ENCODE data around the gene SLC7A5.

SLC7A5 gene

GRCh38 chr16:87836346-87836843 is 32.9 kb downstream of the SLC7A5 start:
- Histone ChIP-seq H4K20me1 (ENCODE audit: insufficient read depth) (peaks cover 4% of the 10 kb centered on the region; the same call in 1 of the 2 replicates), H3K9ac (no peak overlapping the region), H3K4me1 (ENCODE audit: low read depth, poor library complexity, severe bottlenecking) (no peaks in the 10 kb centered on the region), H3K79me2 (ENCODE audit: insufficient read depth, low read depth) (peaks cover 5% of the 10 kb centered on the region; the same call in 1 of the 2 replicates), H3K27me3 (ENCODE audit: insufficient read depth, low read depth) (no peaks in the 10 kb centered on the region), H3K27ac (no peak overlapping the region), H3K36me3 (ENCODE audit: insufficient read depth) (peaks cover 12% of the 10 kb centered on the region; the same call in 1 of the 2 replicates), H3K4me2 (no peak overlapping the region), H2AFZ (ENCODE audit: low read depth) (no peak overlapping the region), H3K4me3 (IDR thresholded peaks at IDR 0.05; ENCODE audit: insufficient read depth, low read depth, low read length) (no peak overlapping the region)
- no peak for TF ChIP-seq CTCF (conservative IDR thresholded peaks at IDR 0.05; ENCODE audit: low read depth, low read length)

DNA sequence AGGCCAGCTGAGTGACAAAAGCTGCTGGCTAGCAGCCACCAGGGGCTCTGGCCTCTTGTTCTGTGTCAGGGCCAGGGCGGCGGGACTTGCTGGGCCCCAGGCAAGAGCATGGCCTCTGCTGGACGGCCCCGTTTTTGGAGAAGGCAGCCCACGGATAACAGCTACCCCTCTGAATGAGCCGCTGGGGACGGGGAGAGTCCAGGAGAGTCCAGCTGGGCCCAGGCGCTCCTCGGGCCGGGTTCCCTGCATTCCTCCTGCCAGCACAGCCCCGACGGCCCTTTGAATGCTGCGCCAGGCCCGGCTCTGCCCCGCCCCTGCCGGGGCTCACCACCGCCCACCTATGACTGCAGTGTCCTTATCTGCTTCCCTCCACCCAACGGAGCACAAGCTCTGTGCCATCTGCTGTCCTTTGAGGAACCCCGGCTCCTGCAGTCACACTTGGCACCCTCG is 33.4 kb downstream of the SLC7A5 start:
- Histone ChIP-seq H3K4me3 (IDR thresholded peaks at IDR 0.05; ENCODE audit: insufficient read depth, low read depth, low read length) (no peak overlapping the region), H3K79me2 (ENCODE audit: insufficient read depth, low read depth) (0 out of 2 replicates have a peak, but pooled peaks cover under 1% of the 10 kb centered on the region), H2AFZ (ENCODE audit: low read depth) (no peak overlapping the region), H3K4me2 (no peak overlapping the region), H3K27ac (no peak overlapping the region), H3K36me3 (ENCODE audit: insufficient read depth) (peaks cover 12% of the 10 kb centered on the region; the same call in 1 of the 2 replicates), H3K27me3 (ENCODE audit: insufficient read depth, low read depth) (no peaks in the 10 kb centered on the region), H3K9ac (no peak overlapping the region), H4K20me1 (ENCODE audit: insufficient read depth) (no peaks in the 10 kb centered on the region), H3K4me1 (ENCODE audit: low read depth, poor library complexity, severe bottlenecking) (no peaks in the 10 kb centered on the region)
- no peak for TF ChIP-seq CTCF (conservative IDR thresholded peaks at IDR 0.05; ENCODE audit: low read depth, low read length)

DNA sequence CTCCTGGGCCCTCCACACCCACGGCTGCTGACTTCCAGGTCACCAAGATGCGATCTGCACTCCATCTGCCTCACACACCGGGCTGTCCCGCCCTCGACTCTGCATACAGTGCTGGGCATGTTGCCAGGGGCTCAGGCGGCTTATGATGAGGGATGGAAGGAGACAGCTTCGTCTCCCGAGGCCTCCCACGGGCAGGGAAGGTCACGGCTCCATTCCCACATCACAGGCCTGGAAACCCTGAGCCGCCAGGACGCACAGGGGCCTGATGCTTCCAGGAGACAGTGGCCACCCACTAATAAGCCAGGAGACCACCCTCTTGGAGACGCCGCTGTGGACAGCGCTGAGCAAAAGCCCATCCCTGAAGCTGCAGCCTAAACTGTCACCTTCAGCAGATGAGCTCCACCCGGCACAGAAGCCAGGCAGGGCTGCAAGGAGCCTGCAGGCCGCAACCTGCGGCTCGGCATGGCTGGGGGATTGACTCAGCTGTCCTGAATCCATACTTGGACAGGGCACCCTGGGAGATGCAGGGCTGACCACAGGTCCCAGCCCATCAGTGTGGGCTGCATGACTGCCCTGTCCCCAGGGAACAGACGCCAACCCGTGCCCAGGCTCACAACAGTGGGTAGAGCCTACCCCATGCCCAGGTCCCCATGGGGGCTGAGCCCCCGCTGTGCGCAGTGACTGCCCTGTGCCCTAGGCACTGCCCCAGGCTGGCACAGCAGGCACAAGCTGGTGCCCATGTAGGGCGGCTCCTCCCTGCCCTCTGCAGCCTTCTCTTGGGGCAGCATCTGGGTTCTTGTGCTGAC is 34.4 kb downstream of the SLC7A5 start:
- Histone ChIP-seq H3K4me2 (no peak overlapping the region), H3K27ac (no peak overlapping the region), H3K36me3 (ENCODE audit: insufficient read depth) (peaks cover 12% of the 10 kb centered on the region; the same call in 1 of the 2 replicates), H3K4me3 (IDR thresholded peaks at IDR 0.05; ENCODE audit: insufficient read depth, low read depth, low read length) (no peak overlapping the region), H2AFZ (ENCODE audit: low read depth) (no peak overlapping the region), H4K20me1 (ENCODE audit: insufficient read depth) (no peaks in the 10 kb centered on the region), H3K4me1 (ENCODE audit: low read depth, poor library complexity, severe bottlenecking) (no peaks in the 10 kb centered on the region), H3K27me3 (ENCODE audit: insufficient read depth, low read depth) (no peaks in the 10 kb centered on the region), H3K9ac (no peak overlapping the region), H3K79me2 (ENCODE audit: insufficient read depth, low read depth) (no peaks in the 10 kb centered on the region)
- no peak for TF ChIP-seq CTCF (conservative IDR thresholded peaks at IDR 0.05; ENCODE audit: low read depth, low read length)

DNA sequence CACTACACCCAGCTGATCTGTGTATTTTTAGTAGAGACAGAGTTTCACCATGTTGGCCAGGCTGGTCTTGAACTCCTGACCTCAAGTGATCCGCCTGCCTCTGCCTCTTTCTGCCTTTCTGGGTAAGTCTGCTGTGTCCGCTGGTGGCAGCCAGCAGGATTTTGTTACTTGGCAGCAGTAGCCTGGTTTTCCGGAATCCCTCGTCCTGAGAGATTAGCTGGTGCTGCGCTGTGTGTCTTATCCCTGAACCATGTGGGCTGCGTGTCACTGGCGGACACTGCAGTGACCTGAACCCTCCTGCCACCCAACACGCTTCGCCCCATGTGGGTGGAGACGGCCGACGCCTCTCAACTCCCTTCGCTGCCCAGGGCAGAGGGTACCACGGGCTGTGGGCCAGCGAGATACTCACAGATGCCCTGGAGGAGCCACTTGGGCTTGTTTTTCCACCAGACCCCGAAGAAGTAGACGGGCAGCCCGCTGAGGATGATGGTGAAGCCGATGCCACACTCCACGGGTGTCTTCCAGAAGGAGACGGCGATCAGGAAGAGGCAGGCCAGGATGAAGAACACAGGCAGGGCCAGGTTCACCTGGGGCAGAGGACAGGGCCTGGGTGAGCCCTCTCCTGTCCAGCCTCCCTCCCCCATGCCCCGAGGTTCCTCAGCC is 35.2 kb downstream of the SLC7A5 start:
- no peaks in the 10 kb centered on the region for H4K20me1 ChIP-seq (ENCODE audit: insufficient read depth)
- peaks cover 6% of the 10 kb centered on the region; the same call in 1 of the 2 replicates for H3K36me3 ChIP-seq (ENCODE audit: insufficient read depth)
- no peak overlapping the region for H3K4me3 ChIP-seq (IDR thresholded peaks at IDR 0.05; ENCODE audit: insufficient read depth, low read depth, low read length)
- H3K79me2 ChIP-seq (ENCODE audit: insufficient read depth, low read depth): no peaks in the 10 kb centered on the region
- no peak overlapping the region for H3K27ac ChIP-seq
- H3K4me2 ChIP-seq: no peak overlapping the region
- H3K4me1 ChIP-seq (ENCODE audit: low read depth, poor library complexity, severe bottlenecking): no peaks in the 10 kb centered on the region
- no peak overlapping the region for H3K9ac ChIP-seq
- no peak overlapping the region for H2AFZ ChIP-seq (ENCODE audit: low read depth)
- H3K27me3 ChIP-seq (ENCODE audit: insufficient read depth, low read depth): no peaks in the 10 kb centered on the region
- no peak for TF ChIP-seq CTCF (conservative IDR thresholded peaks at IDR 0.05; ENCODE audit: low read depth, low read length)

Measured in KMS-11 (cell line).